Mesenchymal stem cell (in vitro differentiated cells and primary cell): ENCODE results near the gene DTNB. TPM values are rescaled to one million over a fixed set of nuclear protein-coding genes. Genes with fewer than 3 reads are reported as not detected.

Experiments
- DNase-seq: peaks from one replicate; pipeline ENCODE4 v3.0.0-alpha.2; 2013
- H2AFZ ChIP-seq: one replicate; pipeline ENCODE4 v1.6.1; 2013; ENCODE audit warnings: low read depth, mild to moderate bottlenecking, control low read depth, inconsistent platforms, low read length, moderate library complexity
- H2AK5ac ChIP-seq: 2 replicates; pipeline ENCODE4 v1.6.1; 2013; ENCODE audit warnings: low read length, moderate library complexity, mild to moderate bottlenecking, inconsistent platforms; ENCODE audit not compliant: severe bottlenecking
- H2BK120ac ChIP-seq: one replicate; pipeline ENCODE4 v1.6.1; 2013; ENCODE audit warnings: low read depth, mild to moderate bottlenecking, inconsistent platforms, low read length, moderate library complexity
- H2BK12ac ChIP-seq, 2 experiments: one replicate each; pipeline ENCODE4 v1.6.1; 2013; ENCODE audit warnings: inconsistent platforms in 2 of 2, low read length in 2 of 2, mild to moderate bottlenecking in 2 of 2, moderate library complexity in 2 of 2, control low read depth in 1 of 2
- H2BK15ac ChIP-seq: one replicate; pipeline ENCODE4 v1.6.1; 2013; ENCODE audit warnings: mild to moderate bottlenecking, low read depth, inconsistent platforms; ENCODE audit not compliant: poor library complexity, severe bottlenecking
- H2BK5ac ChIP-seq: 2 replicates; pipeline ENCODE4 v1.6.1; 2013; ENCODE audit warnings: low read depth, mild to moderate bottlenecking, low read length, control low read depth, inconsistent platforms; ENCODE audit not compliant: poor library complexity, severe bottlenecking
- H3K14ac ChIP-seq, 2 experiments: one replicate each; pipeline ENCODE4 v1.6.1; 2013; ENCODE audit warnings: inconsistent platforms in 2 of 2, low read length in 2 of 2, control low read depth in 1 of 2, mild to moderate bottlenecking in 1 of 2, moderate library complexity in 1 of 2
- H3K18ac ChIP-seq, 2 experiments: one replicate each; pipeline ENCODE4 v1.6.1; 2013; ENCODE audit warnings: inconsistent platforms in 2 of 2, low read length in 2 of 2, control low read depth in 1 of 2, low read depth in 1 of 2, mild to moderate bottlenecking in 1 of 2
- H3K23ac ChIP-seq, 2 experiments: one replicate each; pipeline ENCODE4 v1.6.1; 2013; ENCODE audit warnings: inconsistent platforms in 2 of 2, low read length in 2 of 2, mild to moderate bottlenecking in 2 of 2, moderate library complexity in 2 of 2, control low read depth in 1 of 2
- H3K27ac ChIP-seq: 2 replicates; pipeline ENCODE4 v1.5.1; 2013; ENCODE audit warnings: mild to moderate bottlenecking, moderate library complexity, low read length, control low read depth, inconsistent platforms; ENCODE audit not compliant: poor library complexity, severe bottlenecking
- H3K27me3 ChIP-seq, 2 experiments: 2 replicates each; pipeline versions ENCODE4 v1.6.1 to v1.7.0; 2013; ENCODE audit warnings: low read length in 2 of 2, mild to moderate bottlenecking in 2 of 2, moderate library complexity in 2 of 2, control low read depth in 1 of 2, inconsistent platforms in 1 of 2; ENCODE audit not compliant: control insufficient read depth in 1 of 2, insufficient read depth in 1 of 2
- H3K36me3 ChIP-seq, 2 experiments: 2 replicates each; pipeline versions ENCODE4 v1.6.1 to v1.7.0; 2013; ENCODE audit warnings: low read length in 2 of 2, control low read depth in 1 of 2, inconsistent platforms in 1 of 2, low read depth in 1 of 2, mild to moderate bottlenecking in 1 of 2; ENCODE audit not compliant: insufficient read depth in 2 of 2, control insufficient read depth in 1 of 2
- H3K4ac ChIP-seq, 2 experiments: one replicate each; pipeline ENCODE4 v1.6.1; 2013; ENCODE audit warnings: inconsistent platforms in 2 of 2, low read length in 2 of 2, mild to moderate bottlenecking in 2 of 2, moderate library complexity in 2 of 2, control low read depth in 1 of 2, low read depth in 1 of 2
- H3K4me1 ChIP-seq: 2 replicates; pipeline ENCODE4 v1.6.1; 2013; ENCODE audit warnings: low read depth, low read length, control low read depth; ENCODE audit not compliant: control insufficient read depth, insufficient read depth
- H3K4me2 ChIP-seq: 2 replicates; pipeline ENCODE4 v1.6.1; 2013; ENCODE audit warnings: low read length, mild to moderate bottlenecking, inconsistent platforms; ENCODE audit not compliant: poor library complexity, severe bottlenecking
- H3K4me3 ChIP-seq, 2 experiments: 2 replicates each; pipeline versions ENCODE4 v1.5.1 to v1.7.0; 2013; ENCODE audit warnings: low read length in 2 of 2, mild to moderate bottlenecking in 2 of 2, control low read depth in 1 of 2, low read depth in 1 of 2; ENCODE audit not compliant: insufficient read depth in 1 of 2
- H3K79me1 ChIP-seq: replicated peaks from 2 replicates; pipeline ENCODE4 v1.6.1; 2013; ENCODE audit warnings: mild to moderate bottlenecking, control low read depth, low read length, inconsistent platforms; ENCODE audit not compliant: poor library complexity, severe bottlenecking
- H3K9ac ChIP-seq: 2 replicates; pipeline ENCODE4 v1.7.0; 2013; ENCODE audit warnings: mild to moderate bottlenecking, low read length, moderate library complexity
- H3K9me3 ChIP-seq: 2 replicates; pipeline ENCODE4 v1.7.0; 2013; ENCODE audit warnings: mild to moderate bottlenecking, low read length; ENCODE audit not compliant: control insufficient read depth
- H4K8ac ChIP-seq: one replicate; pipeline ENCODE4 v1.6.1; 2013; ENCODE audit warnings: inconsistent platforms, mild to moderate bottlenecking, low read length, moderate library complexity
- H4K91ac ChIP-seq: one replicate; pipeline ENCODE4 v1.6.1; 2013; ENCODE audit warnings: mild to moderate bottlenecking, low read length, inconsistent platforms
- WGBS: methylation state at CpG from one replicate; pipeline ENCODE4 v1.1.7; 2013; ENCODE audit warnings: mixed read lengths; 5-methylcytosine and 5-hydroxymethylcytosine counted together
- polyA plus RNA-seq, 2 experiments: library from polyadenylated mRNA; stranded (reverse); fragments of 200-250 nt; gene quantifications; one replicate each; pipeline ENCODE4 v1.2.3, GENCODE V29; 2013

The DTNB gene
- 2.3 TPM for polyA plus RNA-seq (2013, experiment 1 of 2)
- 3.0 TPM for polyA plus RNA-seq (2013, experiment 2 of 2)

DNA sequence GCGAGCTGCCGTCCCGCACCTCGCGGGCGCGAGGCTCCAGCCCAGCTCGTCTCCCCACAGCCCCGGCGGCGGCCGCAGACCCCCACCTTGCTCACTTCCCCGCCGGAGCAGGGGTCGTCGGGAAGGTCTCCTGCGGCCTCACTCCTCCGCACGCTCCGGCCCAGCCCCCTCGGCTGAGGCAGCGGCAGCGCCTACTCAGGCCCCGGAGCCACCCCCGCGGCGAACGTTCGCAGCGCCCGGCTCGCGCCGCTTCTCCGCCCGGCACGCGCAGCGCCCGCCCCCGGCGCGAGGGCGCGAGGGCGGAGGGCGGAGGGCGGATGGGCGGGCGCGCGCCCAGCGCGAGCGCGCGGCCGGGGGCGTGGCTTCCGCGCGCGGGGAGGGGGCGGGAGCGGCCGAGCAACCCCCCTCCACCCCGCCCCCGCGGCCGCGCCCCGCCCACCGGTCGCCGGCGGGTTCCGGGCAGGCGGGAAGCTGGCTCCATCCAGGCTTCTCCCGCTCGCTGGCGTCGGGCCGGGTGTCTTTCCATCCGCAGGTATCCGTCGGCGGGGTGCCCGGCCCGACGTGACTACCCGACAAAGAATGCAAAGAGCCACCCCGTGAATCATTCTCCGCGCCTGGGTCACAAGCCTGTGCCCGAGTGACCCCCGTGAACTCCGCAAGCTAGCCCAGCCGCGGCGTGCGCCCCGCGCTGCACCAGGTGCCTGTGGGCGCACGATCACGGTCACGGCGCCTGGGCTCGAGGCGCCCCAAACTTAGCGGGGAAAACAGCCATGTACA lies at the start of gene DTNB:
Gene DTNB (minus strand): TSS at position 278 of the 777 bp plus-strand sequence. CDS start 20,917 bp downstream, outside the sequence.
- WGBS: 1% methylated on average over 74 of the region's 111 CpGs
- peak within 1 kb of the TSS in 1 of 2 experiments; percentile 83 for H2BK12ac ChIP-seq
- H3K4me2 ChIP-seq: peak within 1 kb of the TSS; percentile 95
- no peak within 1 kb of the TSS for H2BK120ac ChIP-seq
- peak within 1 kb of the TSS; percentile 83 for H3K9ac ChIP-seq
- H3K79me1 ChIP-seq: peaks cover 13% of the 10 kb centered on the region
- H4K91ac ChIP-seq: peak within 1 kb of the TSS; percentile 67
- H4K8ac ChIP-seq: peak within 1 kb of the TSS; percentile 25
- H3K4ac ChIP-seq: peak within 1 kb of the TSS; percentile 79 to 92
- H3K27ac ChIP-seq: no peak within 1 kb of the TSS
- H3K4me1 ChIP-seq: peaks cover 6% of the 10 kb centered on the region
- peak within 1 kb of the TSS in 1 of 2 experiments; percentile 70 for H3K23ac ChIP-seq
- H3K27me3 ChIP-seq: no peaks in the 10 kb centered on the region
- peak within 1 kb of the TSS in 1 of 2 experiments; percentile 90 for H3K14ac ChIP-seq
- peak within 1 kb of the TSS in 1 of 2 experiments; percentile 87 for H3K18ac ChIP-seq
- no peak within 1 kb of the TSS for H2AK5ac ChIP-seq
- H2BK15ac ChIP-seq: peak within 1 kb of the TSS; percentile 90
- peak within 1 kb of the TSS; percentile 88 to 89 for H3K4me3 ChIP-seq
- H2AFZ ChIP-seq: peak within 1 kb of the TSS; percentile 86
- peak within 1 kb of the TSS; percentile 85 for H2BK5ac ChIP-seq
- H3K36me3 ChIP-seq: no peaks in the 10 kb centered on the region
- peaks cover 3% of the 10 kb centered on the region for H3K9me3 ChIP-seq
- DNase-seq: peak; percentile 59

- Histone ChIP-seq H3K4ac (no peak overlapping the region), H3K36me3 (no peaks in the 10 kb centered on the region), H3K9me3 (no peaks in the 10 kb centered on the region), H2BK120ac (no peak overlapping the region), H3K4me1 (no peaks in the 10 kb centered on the region), H4K91ac (no peak overlapping the region), H3K23ac (no peak overlapping the region), H2AK5ac (no peak overlapping the region), H3K4me2 (no peak overlapping the region), H3K27me3 (peaks cover 27 to 48% of the 10 kb centered on the region in 2 experiments), H3K18ac (no peak overlapping the region), H4K8ac (no peak overlapping the region), H2BK5ac (no peak overlapping the region), H2BK12ac (no peak overlapping the region), H3K27ac (no peak overlapping the region), H3K14ac (no peak overlapping the region), H3K4me3 (no peak overlapping the region), H3K9ac (no peak overlapping the region), H3K79me1 (no peaks in the 10 kb centered on the region), H2AFZ (no peak overlapping the region), H2BK15ac (no peak overlapping the region)
- 92% methylated on average over 1 of the region's 3 CpGs for WGBS
- no peak for DNase-seq
Observed at GRCh38 chr2:25722224-25722623, 48.8 kb upstream of the DTNB start.

DNA sequence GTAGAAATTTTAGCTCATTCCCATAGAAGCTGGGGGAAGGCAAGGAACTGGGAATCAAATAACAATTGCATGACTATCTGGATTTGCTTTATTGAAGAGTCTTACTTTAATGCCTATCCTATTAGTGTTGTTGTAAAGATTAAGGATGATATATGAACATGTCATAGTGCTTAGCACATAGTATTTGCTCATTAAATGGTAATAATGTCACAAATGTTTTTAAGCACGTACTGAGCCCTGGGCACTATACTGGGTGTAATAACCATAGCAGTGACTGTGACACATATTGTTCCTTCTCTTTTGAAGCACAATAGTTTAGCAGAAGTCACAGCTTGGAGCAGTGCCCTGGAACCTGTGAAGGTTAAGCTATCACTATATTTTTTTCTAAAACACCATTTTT lies 47.2 kb upstream of the DTNB start:
- H2AK5ac ChIP-seq: no peak overlapping the region
- H3K9me3 ChIP-seq: no peaks in the 10 kb centered on the region
- H3K18ac ChIP-seq: no peak overlapping the region
- no peak overlapping the region for H2BK5ac ChIP-seq
- 83% methylated on average over 1 of the region's 1 CpG for WGBS
- H4K91ac ChIP-seq: no peak overlapping the region
- H3K4me3 ChIP-seq: no peak overlapping the region
- no peaks in the 10 kb centered on the region for H3K4me1 ChIP-seq
- no peak overlapping the region for H3K4me2 ChIP-seq
- no peak overlapping the region for H4K8ac ChIP-seq
- no peaks in the 10 kb centered on the region for H3K79me1 ChIP-seq
- no peaks in the 10 kb centered on the region for H3K36me3 ChIP-seq
- no peak overlapping the region for H3K23ac ChIP-seq
- no peak overlapping the region for H2AFZ ChIP-seq
- no peak overlapping the region for H2BK12ac ChIP-seq
- H3K14ac ChIP-seq: no peak overlapping the region
- peaks cover 27 to 48% of the 10 kb centered on the region in 2 experiments for H3K27me3 ChIP-seq
- H2BK120ac ChIP-seq: no peak overlapping the region
- H3K27ac ChIP-seq: no peak overlapping the region
- H3K9ac ChIP-seq: no peak overlapping the region
- no peak overlapping the region for H3K4ac ChIP-seq
- no peak overlapping the region for H2BK15ac ChIP-seq
- DNase-seq: no peak

- Histone ChIP-seq H2BK120ac (no peak overlapping the region), H2AFZ (no peak overlapping the region), H4K91ac (no peak overlapping the region), H3K27me3 (peaks cover 11 to 40% of the 10 kb centered on the region in 2 experiments), H3K27ac (no peak overlapping the region), H3K9me3 (no peaks in the 10 kb centered on the region), H3K36me3 (no peaks in the 10 kb centered on the region), H3K4me1 (no peaks in the 10 kb centered on the region), H3K79me1 (no peaks in the 10 kb centered on the region), H3K9ac (no peak overlapping the region), H3K14ac (no peak overlapping the region), H2BK15ac (no peak overlapping the region), H3K4me3 (no peak overlapping the region), H4K8ac (no peak overlapping the region), H3K23ac (no peak overlapping the region), H2BK12ac (no peak overlapping the region), H2AK5ac (no peak overlapping the region), H3K4me2 (no peak overlapping the region), H3K18ac (peak overlapping the region in 1 of 2 experiments; percentile 5), H3K4ac (no peak overlapping the region), H2BK5ac (no peak overlapping the region)
- WGBS: 97% methylated on average over 1 of the region's 1 CpG
- no peak for DNase-seq
Observed at GRCh38 chr2:25714740-25715139, 41.4 kb upstream of the DTNB start.
